Measurements from ENCODE around the gene CBX2. TPM values are rescaled to one million over a fixed set of nuclear protein-coding genes. Genes with fewer than 3 reads are reported as not detected.

The CBX2 gene
- total and polyA plus RNA-seq, 2 experiments from 2014 or later = 0.11 to 0.13 TPM

GRCh38 chr17:79749156-79749815, 28.7 kb upstream of the CBX2 start:
- Histone ChIP-seq H3K9ac (no peak overlapping the region), H3K36me3 (ENCODE audit: low read depth) (no peaks in the 10 kb centered on the region), H3K4me2 (ENCODE audit: unreplicated experiment) (peak overlapping the region; percentile 29), H3K9me2 (ENCODE audit: insufficient read depth) (no peaks in the 10 kb centered on the region), H3K4me3 (no peak overlapping the region), H3K27me3 (replicated peaks; ENCODE audit: insufficient read depth) (peaks cover 55% of the 10 kb centered on the region), H3K4me1 (ENCODE audit: insufficient read depth) (no peaks in the 10 kb centered on the region), H3K79me2 (ENCODE audit: insufficient read depth) (no peaks in the 10 kb centered on the region), H3K9me3 (ENCODE audit: low read depth) (no peaks in the 10 kb centered on the region), H3K27ac (no peak overlapping the region), H3F3A (ENCODE audit: insufficient read depth) (peaks cover 4% of the 10 kb centered on the region; the same call in 1 of the 2 replicates), H2AFZ (no peak overlapping the region), H4K20me1 (ENCODE audit: insufficient read depth) (no peaks in the 10 kb centered on the region)
- DNase-seq = peak; percentile 89
- WGBS, 2 experiments (ENCODE audit: low coverage in 1 of 2, low lambda C conversion rate in 2 of 2, missing lambda C conversion rate in 2 of 2) = 35 to 36% methylated on average over 3 of the region's 3 CpGs
- TF ChIP-seq EZH2 (IDR thresholded peaks at IDR 0.05; ENCODE audit: insufficient read depth, poor library complexity, severe bottlenecking) = no peak
- 0 out of 2 replicates have a peak, but pooled peaks have one; percentile 31 for TF ChIP-seq EZH2phosphoT487 (IDR thresholded peaks at IDR 0.05; ENCODE audit: insufficient read depth, low read depth)
- in situ Hi-C loops (cut with MboI) = no loop called here

DNA sequence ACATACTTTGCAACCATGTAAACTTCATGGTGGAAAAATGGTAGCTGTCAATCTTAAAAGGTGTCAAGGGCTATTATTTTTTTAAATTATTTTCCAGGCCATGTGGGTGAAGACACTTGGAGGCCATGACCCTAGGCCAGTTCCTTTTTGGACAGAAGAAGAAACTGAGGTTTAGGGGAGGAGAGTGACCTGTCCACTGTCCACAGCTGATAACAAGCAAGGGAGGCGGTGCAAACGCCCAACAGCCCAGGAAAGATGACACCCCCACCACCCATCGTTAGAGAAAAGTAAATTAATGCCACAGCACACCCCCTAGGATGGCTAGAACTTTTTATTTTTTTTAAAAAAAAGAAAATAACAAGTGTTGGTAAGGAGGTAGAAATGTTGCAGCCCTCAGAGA, 28.0 kb upstream of the CBX2 start:
- peaks cover 58% of the 10 kb centered on the region for H3K27me3 ChIP-seq (replicated peaks; ENCODE audit: insufficient read depth)
- H3K4me1 ChIP-seq (ENCODE audit: insufficient read depth) = no peaks in the 10 kb centered on the region
- no peaks in the 10 kb centered on the region for H3K79me2 ChIP-seq (ENCODE audit: insufficient read depth)
- H3K36me3 ChIP-seq (ENCODE audit: low read depth) = no peaks in the 10 kb centered on the region
- H3K27ac ChIP-seq = no peak overlapping the region
- no peak overlapping the region for H3K4me3 ChIP-seq
- no peak overlapping the region for H2AFZ ChIP-seq
- DNase-seq = no peak
- H3K9me2 ChIP-seq (ENCODE audit: insufficient read depth) = no peaks in the 10 kb centered on the region
- no peaks in the 10 kb centered on the region for H4K20me1 ChIP-seq (ENCODE audit: insufficient read depth)
- in situ Hi-C loops (cut with MboI) = no loop called here
- TF ChIP-seq EZH2phosphoT487 (IDR thresholded peaks at IDR 0.05; ENCODE audit: insufficient read depth, low read depth) (no peak), EZH2 (IDR thresholded peaks at IDR 0.05; ENCODE audit: insufficient read depth, poor library complexity, severe bottlenecking) (no peak)
- H3K9ac ChIP-seq = no peak overlapping the region
- peaks cover 4% of the 10 kb centered on the region; the same call in 1 of the 2 replicates for H3F3A ChIP-seq (ENCODE audit: insufficient read depth)
- no peaks in the 10 kb centered on the region for H3K9me3 ChIP-seq (ENCODE audit: low read depth)
- WGBS, 2 experiments (ENCODE audit: low coverage in 1 of 2, low lambda C conversion rate in 2 of 2, missing lambda C conversion rate in 2 of 2) = 62 to 63% methylated on average over 3 of the region's 3 CpGs
- no peak overlapping the region for H3K4me2 ChIP-seq (ENCODE audit: unreplicated experiment)

DNA sequence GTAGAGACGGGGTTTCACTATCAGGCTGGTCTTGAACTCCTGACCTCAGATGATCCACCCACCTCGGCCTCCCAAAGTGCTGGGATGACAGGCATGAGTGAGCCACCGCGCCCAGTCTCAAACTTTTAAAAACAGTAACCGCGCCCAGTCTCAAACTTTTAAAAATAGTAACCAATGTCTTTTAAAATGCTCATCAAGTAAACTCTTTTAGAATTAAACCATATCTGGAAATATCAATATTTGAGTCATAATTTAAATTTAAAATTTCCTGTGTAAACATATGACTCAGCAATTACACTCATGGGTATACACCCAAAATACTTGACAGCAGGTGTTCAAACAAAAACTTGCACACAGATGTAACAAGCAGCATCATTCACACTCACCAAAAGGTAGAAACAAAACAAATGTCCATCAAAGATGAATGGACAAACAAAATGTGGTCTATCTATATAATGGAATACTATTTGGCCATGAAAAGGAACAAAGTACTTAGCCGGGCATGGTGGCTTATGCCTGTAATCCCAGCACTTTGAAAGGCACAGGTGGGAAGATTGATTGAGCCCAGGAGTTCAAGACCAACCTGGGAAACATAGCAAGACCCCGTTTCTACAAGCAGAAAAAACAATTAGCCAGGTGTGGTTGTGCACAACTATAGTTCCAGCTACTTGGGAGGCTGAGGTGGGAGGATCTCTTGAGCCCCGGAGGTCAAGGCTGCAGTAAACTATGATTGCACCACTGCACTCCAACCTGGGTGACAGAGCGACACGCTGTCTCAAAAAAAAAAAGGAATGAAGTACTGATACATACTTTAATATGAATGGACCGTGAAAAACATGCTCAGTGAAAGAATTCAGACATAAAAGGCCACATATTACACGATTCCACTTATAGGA, 27.1 kb upstream of the CBX2 start:
- Histone ChIP-seq H3K9me2 (ENCODE audit: insufficient read depth) (no peaks in the 10 kb centered on the region), H3K9ac (no peak overlapping the region)
- DNase-seq = no peak

GRCh38 chr17:79752175-79752574, 25.8 kb upstream of the CBX2 start:
- H2AFZ ChIP-seq = no peak overlapping the region
- no peak overlapping the region for H3K9ac ChIP-seq
- DNase-seq = no peak
- H3K4me3 ChIP-seq = no peak overlapping the region
- WGBS, 2 experiments (ENCODE audit: low coverage in 1 of 2, low lambda C conversion rate in 2 of 2, missing lambda C conversion rate in 2 of 2) = 45 to 46% methylated on average over 13 of the region's 13 CpGs
- H3F3A ChIP-seq (ENCODE audit: insufficient read depth) = peaks cover 4% of the 10 kb centered on the region; the same call in 1 of the 2 replicates
- in situ Hi-C loops (cut with MboI) = no loop called here
- no peaks in the 10 kb centered on the region for H4K20me1 ChIP-seq (ENCODE audit: insufficient read depth)
- no peaks in the 10 kb centered on the region for H3K9me3 ChIP-seq (ENCODE audit: low read depth)
- no peak overlapping the region for H3K27ac ChIP-seq
- no peaks in the 10 kb centered on the region for H3K79me2 ChIP-seq (ENCODE audit: insufficient read depth)
- no peaks in the 10 kb centered on the region for H3K9me2 ChIP-seq (ENCODE audit: insufficient read depth)
- no peaks in the 10 kb centered on the region for H3K36me3 ChIP-seq (ENCODE audit: low read depth)
- H3K4me1 ChIP-seq (ENCODE audit: insufficient read depth) = no peaks in the 10 kb centered on the region
- peaks cover 48% of the 10 kb centered on the region for H3K27me3 ChIP-seq (replicated peaks; ENCODE audit: insufficient read depth)
- H3K4me2 ChIP-seq (ENCODE audit: unreplicated experiment) = no peak overlapping the region
- TF ChIP-seq EZH2phosphoT487 (IDR thresholded peaks at IDR 0.05; ENCODE audit: insufficient read depth, low read depth) = no peak

More for the DNA sequence above, 27.1 kb upstream of the CBX2 start:
- H3K4me3 ChIP-seq = no peak overlapping the region
- H3K27ac ChIP-seq = no peak overlapping the region
- no peak overlapping the region for H3K4me2 ChIP-seq (ENCODE audit: unreplicated experiment)
- 83% methylated on average over 13 of the region's 13 CpGs for WGBS, 2 experiments (ENCODE audit: low coverage in 1 of 2, low lambda C conversion rate in 2 of 2, missing lambda C conversion rate in 2 of 2)
- no peaks in the 10 kb centered on the region for H3K4me1 ChIP-seq (ENCODE audit: insufficient read depth)
- peaks cover 4% of the 10 kb centered on the region; the same call in 1 of the 2 replicates for H3F3A ChIP-seq (ENCODE audit: insufficient read depth)
- H2AFZ ChIP-seq = no peak overlapping the region
- no peaks in the 10 kb centered on the region for H4K20me1 ChIP-seq (ENCODE audit: insufficient read depth)
- peaks cover 59% of the 10 kb centered on the region for H3K27me3 ChIP-seq (replicated peaks; ENCODE audit: insufficient read depth)
- in situ Hi-C loops (cut with MboI) = no loop called here
- H3K79me2 ChIP-seq (ENCODE audit: insufficient read depth) = no peaks in the 10 kb centered on the region
- no peaks in the 10 kb centered on the region for H3K9me3 ChIP-seq (ENCODE audit: low read depth)
- H3K36me3 ChIP-seq (ENCODE audit: low read depth) = no peaks in the 10 kb centered on the region
- no peak for TF ChIP-seq EZH2 (IDR thresholded peaks at IDR 0.05; ENCODE audit: insufficient read depth, poor library complexity, severe bottlenecking)
- no peak for TF ChIP-seq EZH2phosphoT487 (IDR thresholded peaks at IDR 0.05; ENCODE audit: insufficient read depth, low read depth)

All from GM23248 (cell line).